ENCODE measurements around the gene STAT4. TPM values are rescaled to one million over a fixed set of nuclear protein-coding genes. Genes with fewer than 3 reads are reported as not detected.

STAT4 gene
- total RNA-seq, 1 donor from 2014 or later: 1.6 TPM

- Histone ChIP-seq H3K4me2 (ENCODE audit: low read length) (no peak overlapping the region), H3K27me3 (ENCODE audit: insufficient read depth, low read length) (no peaks in the 10 kb centered on the region), H3K4me3 (ENCODE audit: insufficient read depth, low read depth, low read length) (no peak overlapping the region), H4K20me1 (ENCODE audit: insufficient read depth, low read length) (no peaks in the 10 kb centered on the region), H3K79me2 (ENCODE audit: insufficient read depth, low read length) (no peaks in the 10 kb centered on the region), H3K36me3 (ENCODE audit: insufficient read depth, low read length) (no peaks in the 10 kb centered on the region), H3K9me3 (ENCODE audit: insufficient read depth, low read depth, low read length) (no peaks in the 10 kb centered on the region), H3K4me1 (ENCODE audit: insufficient read depth, low read length) (no peaks in the 10 kb centered on the region), H3K27ac (ENCODE audit: low read depth, low read length) (no peak overlapping the region), H2AFZ (ENCODE audit: low read depth, low read length) (no peak overlapping the region), H3K9ac (ENCODE audit: low read length) (no peak overlapping the region)
- no peaks in the 10 kb centered on the region for H3K9me3 Mint-ChIP-seq (ENCODE audit: unreplicated experiment)
- H3K36me3 Mint-ChIP-seq (ENCODE audit: low read depth, unreplicated experiment): no peaks in the 10 kb centered on the region
- H3K4me3 Mint-ChIP-seq (ENCODE audit: unreplicated experiment): no peak overlapping the region
- FAIRE-seq (no peak), DNase-seq (ENCODE audit: low read depth) (peak; percentile 43)
- peaks cover 4% of the 10 kb centered on the region for H3K27me3 Mint-ChIP-seq (ENCODE audit: low read depth, unreplicated experiment)
- no peak for TF ChIP-seq CTCF (IDR thresholded peaks at IDR 0.05; ENCODE audit: insufficient read depth, low read depth, low read length)
- TF ChIP-seq EZH2 (IDR thresholded peaks at IDR 0.05; ENCODE audit: insufficient read depth, low read length): no peak
- no peak overlapping the region for H3K27ac Mint-ChIP-seq (ENCODE audit: unreplicated experiment)
- peaks cover 11% of the 10 kb centered on the region for H3K4me1 Mint-ChIP-seq (ENCODE audit: low read depth, unreplicated experiment)
Measured at GRCh38 chr2:191115391-191115790, 35.4 kb downstream of the STAT4 start.

GRCh38 chr2:191114403-191114886 is 36.3 kb downstream of the STAT4 start:
- H3K4me2 ChIP-seq (ENCODE audit: low read length): no peak overlapping the region

More at GRCh38 chr2:191114403-191114886, 36.3 kb downstream of the STAT4 start:
- Histone ChIP-seq H3K27ac (ENCODE audit: low read depth, low read length) (no peak overlapping the region), H3K9me3 (ENCODE audit: insufficient read depth, low read depth, low read length) (no peaks in the 10 kb centered on the region), H2AFZ (ENCODE audit: low read depth, low read length) (no peak overlapping the region), H3K27me3 (ENCODE audit: insufficient read depth, low read length) (no peaks in the 10 kb centered on the region), H4K20me1 (ENCODE audit: insufficient read depth, low read length) (no peaks in the 10 kb centered on the region), H3K36me3 (ENCODE audit: insufficient read depth, low read length) (no peaks in the 10 kb centered on the region), H3K79me2 (ENCODE audit: insufficient read depth, low read length) (no peaks in the 10 kb centered on the region), H3K9ac (ENCODE audit: low read length) (no peak overlapping the region), H3K4me1 (ENCODE audit: insufficient read depth, low read length) (no peaks in the 10 kb centered on the region), H3K4me3 (ENCODE audit: insufficient read depth, low read depth, low read length) (no peak overlapping the region)
- no peak overlapping the region for H3K4me3 Mint-ChIP-seq (ENCODE audit: unreplicated experiment)
- no peak for TF ChIP-seq CTCF (IDR thresholded peaks at IDR 0.05; ENCODE audit: insufficient read depth, low read depth, low read length)
- TF ChIP-seq EZH2 (IDR thresholded peaks at IDR 0.05; ENCODE audit: insufficient read depth, low read length): no peak
- no peaks in the 10 kb centered on the region for H3K9me3 Mint-ChIP-seq (ENCODE audit: unreplicated experiment)
- FAIRE-seq (no peak), DNase-seq (ENCODE audit: low read depth) (no peak)
- peaks cover 4% of the 10 kb centered on the region for H3K27me3 Mint-ChIP-seq (ENCODE audit: low read depth, unreplicated experiment)
- H3K27ac Mint-ChIP-seq (ENCODE audit: unreplicated experiment): no peak overlapping the region
- H3K4me1 Mint-ChIP-seq (ENCODE audit: low read depth, unreplicated experiment): peaks cover 20% of the 10 kb centered on the region
- H3K36me3 Mint-ChIP-seq (ENCODE audit: low read depth, unreplicated experiment): no peaks in the 10 kb centered on the region
